ENCODE data around the gene BSND.
A peak's percentile ranks its signal among the peaks of the same experiment; 100 is the strongest.

BSND gene

GRCh38 chr1:54976747-54977146 is 22.0 kb upstream of the BSND start:
- no peak for DNase-seq

- no peak for DNase-seq
Observed at GRCh38 chr1:54977533-54978297, 21.0 kb upstream of the BSND start.

- no peak for DNase-seq
Observed at GRCh38 chr1:54978528-54979326, 20.0 kb upstream of the BSND start.

DNA sequence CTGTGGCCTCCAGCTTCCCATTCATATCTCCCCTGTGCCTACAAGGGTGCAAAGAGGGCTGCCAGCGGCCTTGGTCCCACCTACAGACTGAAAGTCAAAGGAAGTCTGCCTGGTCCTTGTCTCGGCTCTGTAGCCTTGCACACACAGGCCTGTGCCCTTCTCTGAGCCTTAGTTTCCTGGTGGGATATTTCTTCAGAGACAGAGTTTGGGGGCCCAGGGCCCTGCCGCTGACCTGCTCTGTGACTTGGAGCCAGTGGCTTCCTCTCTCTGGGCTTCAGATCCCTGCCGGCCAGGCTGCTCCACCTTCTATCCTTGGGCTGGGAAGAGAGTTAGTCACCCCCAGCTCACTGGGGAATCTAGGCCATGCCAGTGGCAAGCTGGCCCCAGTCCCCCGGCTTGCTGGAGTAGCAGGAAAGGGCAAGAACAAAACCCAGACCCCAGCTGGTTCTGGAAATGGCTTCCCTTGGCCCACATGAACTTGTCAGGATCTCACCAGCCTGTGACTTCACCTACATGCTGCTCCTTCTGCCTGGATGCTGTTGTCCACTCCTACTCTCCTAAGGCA is 19.3 kb upstream of the BSND start:
- no peak for DNase-seq

DNA sequence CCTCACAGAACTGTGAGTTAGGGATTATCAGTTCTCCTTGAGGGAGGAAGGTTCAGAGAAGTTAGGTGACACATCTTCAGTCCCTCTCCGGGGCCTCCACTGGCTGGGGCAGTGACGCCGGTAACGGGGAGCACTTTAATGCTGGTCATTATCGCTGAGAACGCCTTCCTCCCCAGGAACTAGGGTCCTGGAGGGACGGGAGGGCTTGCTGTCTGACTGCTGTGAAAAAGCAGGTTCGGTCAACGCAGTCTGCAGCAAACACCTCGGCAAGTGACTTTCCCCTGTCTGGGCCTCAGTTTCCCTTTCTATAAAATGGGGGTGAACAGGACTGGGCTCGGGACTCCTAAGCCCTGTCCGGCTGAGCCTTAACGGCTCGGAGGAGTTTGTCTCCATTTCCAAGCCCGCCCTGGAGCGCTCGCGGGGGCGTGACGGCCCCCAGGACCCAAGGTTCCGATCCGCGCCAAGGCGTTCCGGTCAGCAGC is 18.6 kb upstream of the BSND start:
- DNase-seq, result no peak

- DNase-seq, result no peak
Observed at GRCh38 chr1:54980528-54981241, 18.0 kb upstream of the BSND start, which contains the start of gene TMEM61. Gene TMEM61 (plus strand): TSS chr1:54980628. CDS start chr1:54981066, 438 bp downstream.

DNA sequence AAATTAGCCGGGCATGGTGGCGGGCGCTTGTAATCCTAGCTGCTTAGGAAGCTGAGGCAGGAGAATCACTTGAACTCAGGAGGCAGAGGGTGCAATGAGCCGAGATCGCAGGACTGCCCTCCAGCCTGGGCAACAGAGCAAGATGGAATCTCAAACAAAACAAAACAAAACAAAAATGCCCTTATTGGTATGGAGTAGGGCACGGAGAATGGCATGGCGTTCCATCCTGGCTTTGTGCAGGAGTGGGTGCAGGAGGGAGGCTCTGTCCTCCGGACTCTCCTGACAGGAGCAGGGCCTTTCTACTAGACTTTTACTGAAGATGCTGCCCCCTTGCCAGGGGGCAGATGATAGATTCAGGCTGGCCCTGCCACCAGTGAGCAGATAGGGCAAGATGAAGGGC is 17.3 kb upstream of the BSND start:
- no peak for DNase-seq

- DNase-seq, result peak in 1 of 2 experiments; percentile 7
Observed at GRCh38 chr1:54982739-54983138, 16.0 kb upstream of the BSND start.

DNA sequence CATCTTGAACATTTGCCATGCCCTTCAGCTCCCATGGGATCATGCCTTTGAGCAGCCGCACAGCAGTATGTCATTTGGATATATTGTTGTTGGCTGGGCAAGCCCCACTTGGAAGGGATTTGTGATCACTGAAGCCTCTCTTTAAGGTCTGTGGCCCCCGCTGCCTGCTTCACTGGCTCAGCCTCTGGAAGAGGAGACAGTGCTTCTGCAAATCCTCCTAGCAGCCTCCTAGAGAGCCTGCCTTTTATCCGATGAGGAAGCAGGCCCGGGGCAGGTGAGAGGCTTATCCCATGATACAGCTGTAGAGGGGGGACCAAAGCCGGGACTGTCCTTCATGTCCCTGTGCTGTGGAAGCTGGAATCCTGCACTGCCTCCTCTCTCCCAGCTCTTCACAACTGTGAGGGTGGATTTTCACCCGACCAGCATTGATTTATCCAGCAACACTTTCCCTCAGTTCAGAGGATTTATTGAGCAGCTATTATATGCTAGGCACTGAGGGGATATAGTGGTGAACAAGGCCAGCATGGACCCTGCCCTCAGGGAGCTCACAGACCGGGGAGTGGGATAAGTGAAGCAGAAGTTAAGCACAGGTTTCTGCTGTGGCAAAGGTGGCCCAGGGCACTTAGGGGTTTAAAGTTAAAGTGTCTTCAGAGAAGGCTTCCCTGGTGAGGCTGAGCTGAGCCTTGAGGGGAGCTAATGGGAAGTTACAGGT is 14.4 kb upstream of the BSND start:
- no peak for DNase-seq

- no peak for DNase-seq
Observed at GRCh38 chr1:54985556-54985955, 13.2 kb upstream of the BSND start.

DNA sequence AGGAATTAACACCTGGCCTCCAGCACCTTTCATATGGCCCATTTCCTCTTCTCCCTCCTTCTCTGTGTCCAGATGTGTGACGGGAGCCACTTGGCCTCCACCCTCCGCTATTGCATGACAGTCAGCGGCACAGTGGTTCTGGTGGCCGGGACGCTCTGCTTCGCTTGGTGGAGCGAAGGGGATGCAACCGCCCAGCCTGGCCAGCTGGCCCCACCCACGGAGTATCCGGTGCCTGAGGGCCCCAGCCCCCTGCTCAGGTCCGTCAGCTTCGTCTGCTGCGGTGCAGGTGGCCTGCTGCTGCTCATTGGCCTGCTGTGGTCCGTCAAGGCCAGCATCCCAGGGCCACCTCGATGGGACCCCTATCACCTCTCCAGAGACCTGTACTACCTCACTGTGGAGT is 12.7 kb upstream of the BSND start:
- DNase-seq, result no peak

- no peak for DNase-seq
Observed at GRCh38 chr1:54986533-54986932, 12.2 kb upstream of the BSND start.

- no peak for DNase-seq
Observed at GRCh38 chr1:54987427-54987826, 11.3 kb upstream of the BSND start.

DNA sequence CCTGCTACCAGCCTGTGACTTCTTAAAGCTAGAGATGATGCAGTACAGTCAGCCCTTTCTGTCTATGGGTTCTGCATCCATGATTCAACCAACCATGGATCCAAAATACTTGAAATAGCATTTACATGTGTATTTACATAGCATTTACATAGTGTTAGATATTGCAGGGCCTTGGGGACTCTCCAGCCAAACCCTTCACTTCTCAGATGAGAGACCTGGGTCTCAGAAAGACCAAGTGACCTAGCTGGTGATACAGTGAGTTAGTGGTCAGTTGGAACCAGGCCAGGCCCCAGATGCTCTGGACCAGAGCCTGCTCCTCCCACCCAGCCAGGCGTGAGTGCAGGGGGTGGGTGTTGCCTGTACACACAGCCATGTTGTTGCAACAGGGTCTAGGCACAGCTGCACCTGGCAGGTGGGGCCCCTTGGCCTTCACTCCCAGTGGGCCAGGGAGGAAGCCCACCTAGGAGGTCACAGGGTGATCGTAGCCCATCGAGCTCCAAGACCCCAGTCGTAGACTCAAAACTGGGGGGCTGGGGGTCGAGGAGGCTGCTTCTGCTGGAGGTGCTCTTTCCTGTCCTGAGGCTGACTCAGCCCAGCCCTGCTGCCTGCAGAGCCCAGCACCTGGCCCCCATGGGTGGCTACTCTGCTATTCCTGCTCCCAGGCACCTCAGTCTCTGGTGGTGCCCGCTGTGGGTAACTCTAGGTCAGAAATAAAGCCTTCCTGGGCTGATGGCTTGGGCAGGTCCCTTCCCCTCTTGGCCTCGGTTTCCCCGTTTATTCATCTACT is 10.6 kb upstream of the BSND start:
- DNase-seq, result no peak

DNA sequence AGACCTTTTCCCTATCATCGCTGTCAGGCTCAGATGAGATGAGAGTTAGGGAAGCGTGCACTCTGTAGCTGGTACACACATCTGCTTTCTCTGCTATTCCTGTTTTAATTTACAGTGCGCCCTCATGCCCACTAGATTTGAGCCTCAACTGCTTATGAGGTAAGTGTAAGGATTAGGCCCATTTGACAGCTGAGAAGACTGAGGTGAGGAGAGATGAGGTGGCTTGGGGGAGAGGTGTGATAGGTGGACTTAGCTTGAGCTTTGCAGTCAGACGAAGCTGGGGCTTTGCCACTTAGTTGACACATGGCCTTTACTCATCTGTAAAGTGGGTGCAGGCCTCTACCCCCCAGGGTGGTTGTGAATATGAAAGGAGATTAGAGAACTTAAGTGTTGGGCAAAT is 9.8 kb upstream of the BSND start:
- no peak for DNase-seq

GRCh38 chr1:54989473-54989872 is 9.3 kb upstream of the BSND start:
- DNase-seq, result no peak

GRCh38 chr1:54989968-54990810 is 8.5 kb upstream of the BSND start:
- DNase-seq, result no peak

- DNase-seq, result no peak
Observed at GRCh38 chr1:54990916-54991315, 7.8 kb upstream of the BSND start.

GRCh38 chr1:54991939-54992338 is 6.8 kb upstream of the BSND start:
- no peak for DNase-seq

DNA sequence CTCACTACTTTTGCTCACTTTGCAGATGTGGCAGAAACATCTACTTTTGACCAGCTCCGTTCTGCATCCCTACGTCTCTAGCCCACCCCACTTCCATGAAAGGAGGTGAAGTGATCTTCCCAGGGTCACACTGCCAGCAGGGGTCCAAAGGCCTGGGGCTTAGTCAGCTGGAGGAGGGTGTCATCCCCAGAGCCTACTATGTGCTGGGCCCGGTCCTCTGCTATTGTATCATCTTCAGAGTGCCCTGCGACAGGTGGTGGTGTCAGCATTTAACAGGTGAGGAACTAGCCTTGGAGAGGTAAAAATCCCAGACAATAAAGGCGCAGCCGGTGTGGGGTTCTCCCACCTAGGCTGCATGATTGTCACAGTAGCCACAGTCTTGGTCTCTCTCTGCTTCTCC is 5.6 kb upstream of the BSND start:
- no peak for DNase-seq

Data from activated T-cell treated with anti-CD3 and anti-CD28 coated beads, Interleukin-2, amount 50 U/mL, for 48 hours (primary cell).